H9 (cell line): ENCODE data around the gene CCBE1. TPM values are rescaled to one million over a fixed set of nuclear protein-coding genes. Genes with fewer than 3 reads are reported as not detected.
"Not testable (repeated sequence)": the region's sequence is repeated elsewhere in the genome, so short reads cannot be mapped to it uniquely, and the experiment has no call there.

Source experiments
- DNase-seq: peaks from one replicate; pipeline ENCODE4 v3.0.0-alpha.2; 2017
- H2AFZ ChIP-seq: one replicate; pipeline ENCODE4 v1.6.1; 2013; ENCODE audit warnings: mild to moderate bottlenecking, low read length, control low read depth, moderate library complexity
- H2AK5ac ChIP-seq: 2 replicates; pipeline ENCODE4 v1.6.1; 2013; ENCODE audit warnings: low read length, control low read depth, mixed read lengths; ENCODE audit not compliant: insufficient read length
- H2BK120ac ChIP-seq: one replicate; pipeline ENCODE4 v1.6.1; 2013; ENCODE audit warnings: low read depth, mild to moderate bottlenecking, low read length, control low read depth, inconsistent platforms; ENCODE audit not compliant: poor library complexity, severe bottlenecking
- H2BK12ac ChIP-seq: 2 replicates; pipeline ENCODE4 v1.6.1; 2013; ENCODE audit warnings: low read length, control low read depth, mixed read lengths, low read depth; ENCODE audit not compliant: insufficient read length
- H2BK15ac ChIP-seq: 2 replicates; pipeline ENCODE4 v1.6.1; 2013; ENCODE audit warnings: low read depth, low read length, control low read depth
- H2BK20ac ChIP-seq: one replicate; pipeline ENCODE4 v1.6.1; 2013; ENCODE audit warnings: low read depth, mild to moderate bottlenecking, low read length, control low read depth, inconsistent platforms; ENCODE audit not compliant: poor library complexity, severe bottlenecking
- H2BK5ac ChIP-seq: 2 replicates; pipeline ENCODE4 v1.6.1; 2013; ENCODE audit warnings: low read length, control low read depth, mixed read lengths; ENCODE audit not compliant: insufficient read length
- H3K14ac ChIP-seq: 2 replicates; pipeline ENCODE4 v1.6.1; 2013; ENCODE audit warnings: low read length, control low read depth; ENCODE audit not compliant: insufficient read depth
- H3K18ac ChIP-seq: 2 replicates; pipeline ENCODE4 v1.6.1; 2013; ENCODE audit warnings: low read depth, mild to moderate bottlenecking, mixed read lengths, low read length, control low read depth; ENCODE audit not compliant: insufficient read length
- H3K23ac ChIP-seq: 2 replicates; pipeline ENCODE4 v1.6.1; 2013; ENCODE audit warnings: low read length, control low read depth, mixed read lengths, low read depth; ENCODE audit not compliant: insufficient read length
- H3K23me2 ChIP-seq: 2 replicates; pipeline ENCODE4 v1.6.1; 2013; ENCODE audit warnings: low read depth, mild to moderate bottlenecking, mixed read lengths, low read length, control low read depth; ENCODE audit not compliant: insufficient read length, poor library complexity, severe bottlenecking
- H3K27ac ChIP-seq: 2 replicates; pipeline ENCODE4 v1.5.1; 2013; ENCODE audit warnings: low read length, control low read depth, mixed read lengths, low read depth; ENCODE audit not compliant: insufficient read length
- H3K27me3 ChIP-seq: 2 replicates; pipeline ENCODE4 v1.6.1; 2013; ENCODE audit warnings: low read length, control low read depth, inconsistent platforms; ENCODE audit not compliant: insufficient read depth
- H3K4ac ChIP-seq: 2 replicates; pipeline ENCODE4 v1.6.1; 2013; ENCODE audit warnings: low read depth, mild to moderate bottlenecking, control low read depth, inconsistent platforms, low read length, moderate library complexity
- H3K4me1 ChIP-seq: 2 replicates; pipeline ENCODE4 v1.6.1; 2013; ENCODE audit warnings: low read length, control low read depth, inconsistent platforms; ENCODE audit not compliant: insufficient read depth
- H3K4me2 ChIP-seq: 2 replicates; pipeline ENCODE4 v1.6.1; 2013; ENCODE audit warnings: low read length, control low read depth, mixed read lengths; ENCODE audit not compliant: insufficient read length, insufficient read depth
- H3K56ac ChIP-seq: 2 replicates; pipeline ENCODE4 v1.6.1; 2013; ENCODE audit warnings: low read depth, mild to moderate bottlenecking, mixed read lengths, low read length, control low read depth; ENCODE audit not compliant: insufficient read length
- H3K79me1 ChIP-seq: 2 replicates; pipeline ENCODE4 v1.6.1; 2013; ENCODE audit warnings: low read depth, mild to moderate bottlenecking, moderate library complexity, low read length, control low read depth, inconsistent platforms; ENCODE audit not compliant: insufficient read depth, poor library complexity, severe bottlenecking
- H3K79me2 ChIP-seq: 2 replicates; pipeline ENCODE4 v1.6.1; 2013; ENCODE audit warnings: low read length, control low read depth, inconsistent platforms; ENCODE audit not compliant: insufficient read depth
- H3K9ac ChIP-seq: 2 replicates; pipeline ENCODE4 v1.6.1; 2013; ENCODE audit warnings: low read length, control low read depth, mixed read lengths; ENCODE audit not compliant: insufficient read length; ENCODE audit errors: extremely low read depth
- H3K9me3 ChIP-seq: one replicate; pipeline ENCODE4 v1.6.1; 2013; ENCODE audit warnings: low read depth, low read length, inconsistent platforms; ENCODE audit not compliant: control insufficient read depth
- H3T11ph ChIP-seq: one replicate; pipeline ENCODE4 v1.6.1; 2013; ENCODE audit warnings: mild to moderate bottlenecking, low read length, control low read depth, inconsistent platforms
- H4K20me1 ChIP-seq: one replicate; pipeline ENCODE4 v1.6.1; 2013; ENCODE audit not compliant: control insufficient read depth, insufficient read length, insufficient read depth
- H4K5ac ChIP-seq: 2 replicates; pipeline ENCODE4 v1.6.1; 2013; ENCODE audit warnings: low read depth, mild to moderate bottlenecking, mixed read lengths, low read length, control low read depth; ENCODE audit not compliant: insufficient read length
- H4K8ac ChIP-seq: replicated peaks from 2 replicates; pipeline ENCODE4 v1.6.1; 2013; ENCODE audit warnings: low read length, control low read depth, mixed read lengths, low read depth; ENCODE audit not compliant: insufficient read length
- H4K91ac ChIP-seq: 2 replicates; pipeline ENCODE4 v1.6.1; 2013; ENCODE audit warnings: low read depth, mild to moderate bottlenecking, moderate library complexity, mixed read lengths, low read length, control low read depth; ENCODE audit not compliant: insufficient read length
- H3K27ac Mint-ChIP-seq, 3 experiments: 2 replicates in 2 of 3; 3 replicates in 1 of 3; pipeline ENCODE4 v1.8.0; 2020 to 2021; ENCODE audit warnings: mixed read lengths in 3 of 3, mild to moderate bottlenecking in 1 of 3, moderate library complexity in 1 of 3
- H3K27me3 Mint-ChIP-seq: 2 replicates; pipeline ENCODE4 v1.8.0; 2021; ENCODE audit warnings: low read depth, mild to moderate bottlenecking, moderate library complexity, mixed read lengths
- H3K36me3 Mint-ChIP-seq, 3 experiments: 2 replicates in 2 of 3; 3 replicates in 1 of 3; pipeline ENCODE4 v1.8.0; 2020 to 2021; ENCODE audit warnings: low read depth in 3 of 3, mixed read lengths in 3 of 3; ENCODE audit not compliant: insufficient read depth in 1 of 3
- H3K4me1 Mint-ChIP-seq, 2 experiments: 2 replicates each; pipeline ENCODE4 v1.8.0; 2020; ENCODE audit warnings: mixed read lengths in 2 of 2
- H3K4me3 Mint-ChIP-seq, 2 experiments: 2 replicates in 1 of 2; 3 replicates in 1 of 2; pipeline ENCODE4 v1.8.0; 2020 to 2021; ENCODE audit warnings: mild to moderate bottlenecking in 2 of 2, mixed read lengths in 2 of 2, moderate library complexity in 1 of 2
- H3K9me3 Mint-ChIP-seq, 2 experiments: 2 replicates in 1 of 2; 3 replicates in 1 of 2; pipeline ENCODE4 v1.8.0; 2020; ENCODE audit warnings: mild to moderate bottlenecking in 2 of 2, mixed read lengths in 2 of 2, moderate library complexity in 1 of 2
- WGBS: extraction: QIAGEN DNeasy Blood & Tissue Kit; methylation state at CpG from one replicate; pipeline ENCODE4 v1.1.7; 2013; ENCODE audit warnings: missing lambda C conversion rate, low lambda C conversion rate, mixed read lengths; ENCODE audit not compliant: insufficient read length; ENCODE audit errors: extremely low coverage; 5-methylcytosine and 5-hydroxymethylcytosine counted together
- total RNA-seq: library from RNA; stranded (reverse); gene quantifications from 2 replicates; pipeline ENCODE4 v1.2.1, GENCODE V29; 2021
- TF ChIP-seq, protein P1 (sequence below): fragments of 200-600 bp; sonication (generic); conservative IDR thresholded peaks from 3 replicates; pipeline ENCODE4 v1.8.0; 2021; ENCODE audit warnings: antibody characterized with exemption, mild to moderate bottlenecking

Gene CCBE1
- total RNA-seq, 1 experiment from 2014 or later = 0.39 TPM

DNA sequence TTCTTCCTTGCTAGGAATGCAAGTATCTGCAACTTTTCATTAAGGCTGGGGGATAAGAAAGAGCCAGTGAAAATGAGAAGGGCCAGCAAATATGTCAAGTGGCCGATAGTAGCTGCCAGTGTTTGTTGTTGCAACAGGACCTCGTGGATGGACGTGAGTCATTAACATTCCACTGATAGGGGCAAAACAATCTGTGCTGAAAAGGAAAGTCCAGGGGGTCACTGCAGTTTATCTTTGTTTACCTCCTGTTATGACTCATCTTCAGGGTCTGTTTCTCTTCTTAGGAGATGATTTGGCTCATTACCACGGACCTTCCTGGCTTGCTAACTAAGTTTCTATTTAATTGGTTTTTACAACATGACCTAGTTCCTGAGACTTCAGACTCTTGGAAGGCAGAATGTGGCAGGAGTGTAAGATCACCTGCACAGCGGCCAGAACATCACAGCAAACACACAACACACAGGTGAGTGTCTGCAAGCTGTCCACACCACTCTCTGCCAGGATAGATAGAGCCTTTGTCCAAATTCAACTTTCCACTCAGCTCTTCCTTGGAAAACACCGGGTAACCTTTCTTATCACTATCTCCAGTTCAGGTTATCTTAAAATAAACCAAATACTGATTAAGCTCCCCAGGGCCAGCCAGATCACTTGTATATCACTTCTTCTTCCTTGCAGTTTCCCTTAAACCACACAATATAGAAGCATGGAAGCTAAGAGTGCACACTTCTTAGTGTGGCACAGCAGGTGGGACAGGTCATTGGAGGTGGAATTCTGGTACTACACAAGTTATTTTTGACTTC lies 180.7 kb downstream of the CCBE1 start:
- Histone ChIP-seq H3K4me1 (no peaks in the 10 kb centered on the region), H3K9me3 (no peaks in the 10 kb centered on the region), H3K27ac (no peak overlapping the region), H3K23ac (no peak overlapping the region), H4K5ac (no peak overlapping the region), H2BK120ac (no peak overlapping the region), H3K14ac (no peak overlapping the region), H2AFZ (no peak overlapping the region), H4K20me1 (no peaks in the 10 kb centered on the region), H2BK20ac (no peak overlapping the region), H3T11ph (no peak overlapping the region), H2BK15ac (no peak overlapping the region), H3K4me2 (no peak overlapping the region), H3K79me2 (no peaks in the 10 kb centered on the region; the same call in 1 of the 2 replicates), H3K9ac (no peak overlapping the region), H2BK12ac (no peak overlapping the region), H4K8ac (no peak overlapping the region), H3K27me3 (no peaks in the 10 kb centered on the region), H4K91ac (no peak overlapping the region), H2BK5ac (no peak overlapping the region), H2AK5ac (no peak overlapping the region), H3K4ac (no peak overlapping the region), H3K23me2 (no peaks in the 10 kb centered on the region), H3K56ac (no peak overlapping the region), H3K79me1 (no peaks in the 10 kb centered on the region), H3K18ac (peak overlapping the region; percentile 67)
- WGBS = no CpG with 5 or more reads among the region's 6 CpGs
- H3K4me3 Mint-ChIP-seq = no peak overlapping the region
- peak overlapping the region in 2 of 3 experiments; percentile 21 to 94; a peak in 4 of 7 replicates for H3K27ac Mint-ChIP-seq
- peaks cover 9% of the 10 kb centered on the region in 2 experiments for H3K4me1 Mint-ChIP-seq
- H3K27me3 Mint-ChIP-seq = peaks cover 2% of the 10 kb centered on the region; the same call in 1 of the 2 replicates
- no peaks in the 10 kb centered on the region for H3K36me3 Mint-ChIP-seq
- TF ChIP-seq, protein P1, sequence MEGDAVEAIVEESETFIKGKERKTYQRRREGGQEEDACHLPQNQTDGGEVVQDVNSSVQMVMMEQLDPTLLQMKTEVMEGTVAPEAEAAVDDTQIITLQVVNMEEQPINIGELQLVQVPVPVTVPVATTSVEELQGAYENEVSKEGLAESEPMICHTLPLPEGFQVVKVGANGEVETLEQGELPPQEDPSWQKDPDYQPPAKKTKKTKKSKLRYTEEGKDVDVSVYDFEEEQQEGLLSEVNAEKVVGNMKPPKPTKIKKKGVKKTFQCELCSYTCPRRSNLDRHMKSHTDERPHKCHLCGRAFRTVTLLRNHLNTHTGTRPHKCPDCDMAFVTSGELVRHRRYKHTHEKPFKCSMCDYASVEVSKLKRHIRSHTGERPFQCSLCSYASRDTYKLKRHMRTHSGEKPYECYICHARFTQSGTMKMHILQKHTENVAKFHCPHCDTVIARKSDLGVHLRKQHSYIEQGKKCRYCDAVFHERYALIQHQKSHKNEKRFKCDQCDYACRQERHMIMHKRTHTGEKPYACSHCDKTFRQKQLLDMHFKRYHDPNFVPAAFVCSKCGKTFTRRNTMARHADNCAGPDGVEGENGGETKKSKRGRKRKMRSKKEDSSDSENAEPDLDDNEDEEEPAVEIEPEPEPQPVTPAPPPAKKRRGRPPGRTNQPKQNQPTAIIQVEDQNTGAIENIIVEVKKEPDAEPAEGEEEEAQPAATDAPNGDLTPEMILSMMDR = no peak
- no peaks in the 10 kb centered on the region; a peak in 1 of 5 replicates for H3K9me3 Mint-ChIP-seq
- no peak for DNase-seq

DNA sequence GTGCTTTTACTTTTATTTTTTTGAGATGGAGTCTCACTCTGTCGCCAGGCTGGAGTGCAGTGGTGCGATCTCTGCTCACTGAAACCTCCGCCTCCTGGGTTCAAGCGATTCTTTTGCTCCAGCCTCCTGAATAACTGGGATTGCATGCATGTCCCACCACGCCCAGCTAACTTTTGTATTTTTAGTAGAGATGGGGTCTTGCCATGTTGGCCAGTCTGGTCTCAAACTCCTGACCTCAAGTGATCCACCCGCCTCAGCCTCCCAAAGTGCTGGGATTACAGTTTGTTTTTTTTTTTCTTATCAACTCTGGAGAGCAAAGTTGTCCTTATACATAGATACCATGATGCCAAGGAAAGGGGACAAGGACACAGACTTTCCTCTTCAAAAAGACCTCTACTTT lies 181.3 kb downstream of the CCBE1 start:
- H3K9ac ChIP-seq, H3K27me3 Mint-ChIP-seq, H3K4me1 ChIP-seq, H2AK5ac ChIP-seq, H3K56ac ChIP-seq, DNase-seq, H2AFZ ChIP-seq, H2BK15ac ChIP-seq, H3K27me3 ChIP-seq, H3K27ac ChIP-seq, H3K27ac Mint-ChIP-seq, H3K9me3 Mint-ChIP-seq, H3K4me2 ChIP-seq, H4K8ac ChIP-seq, H2BK120ac ChIP-seq, H4K5ac ChIP-seq, H3K79me2 ChIP-seq, H2BK12ac ChIP-seq, H3T11ph ChIP-seq, H4K91ac ChIP-seq, H3K23me2 ChIP-seq, H3K23ac ChIP-seq, H3K4me1 Mint-ChIP-seq, H3K9me3 ChIP-seq, H3K36me3 Mint-ChIP-seq, H2BK20ac ChIP-seq, H3K4me3 Mint-ChIP-seq, H2BK5ac ChIP-seq, H3K4ac ChIP-seq, H3K79me1 ChIP-seq, H3K18ac ChIP-seq, H3K14ac ChIP-seq, H4K20me1 ChIP-seq: not testable (repeated sequence)
- WGBS = no CpG with 5 or more reads among the region's 6 CpGs
